Endothelial cell of umbilical vein (primary cell): ENCODE results near the gene ARMS2.

Experiments
- CTCF ChIP-seq, 2 donors: IDR thresholded peaks; 1 replicate in 1 of 2; 2 replicates in 1 of 2; pipeline ENCODE4 v1.5.1; 2011; ENCODE audit warnings: low read length in 2 of 2, mild to moderate bottlenecking in 2 of 2, moderate library complexity in 2 of 2, control low read depth in 1 of 2, inconsistent platforms in 1 of 2, low read depth in 1 of 2; ENCODE audit not compliant: insufficient read depth in 1 of 2; ENCODE audit errors: extremely low read depth in 1 of 2
- EZH2 ChIP-seq: IDR thresholded peaks from 2 replicates; pipeline ENCODE4 v1.6.1; 2012; ENCODE audit warnings: borderline replicate concordance, low read depth, mild to moderate bottlenecking, moderate library complexity, low read length, inconsistent platforms; ENCODE audit not compliant: severe bottlenecking
- JUN ChIP-seq: IDR thresholded peaks from 2 replicates; pipeline ENCODE4 v1.6.1; 2011; ENCODE audit warnings: borderline replicate concordance, low read depth; ENCODE audit not compliant: insufficient read length, insufficient read depth
- MYC ChIP-seq: IDR thresholded peaks from one replicate; pipeline ENCODE4 v1.6.1; 2011; ENCODE audit warnings: mild to moderate bottlenecking, low read depth, low read length
- POLR2A ChIP-seq: IDR thresholded peaks from 2 replicates; pipeline ENCODE4 v1.6.1; 2012; ENCODE audit warnings: low read depth, mild to moderate bottlenecking, control low read depth, low read length
- POLR2AphosphoS5 ChIP-seq: IDR thresholded peaks from 2 replicates; pipeline ENCODE4 v1.6.1; 2012; ENCODE audit warnings: low read depth, mild to moderate bottlenecking, control low read depth, low read length, moderate library complexity; ENCODE audit not compliant: insufficient read depth

GRCh38 chr10:122413327-122413726 lies 41.1 kb upstream of the ARMS2 start:
- TF ChIP-seq POLR2A (no peak), EZH2 (no peak), CTCF (IDR thresholded peaks at IDR 0.05; ENCODE audit: extremely low read depth in 1 of 2, insufficient read depth in 1 of 2, low read depth in 1 of 2, low read length in 2 of 2) (no peak), POLR2AphosphoS5 (no peak), MYC (no peak), JUN (no peak)
